ENCODE data around the gene HSD3B1. TPM values are rescaled to one million over a fixed set of nuclear protein-coding genes. Genes with fewer than 3 reads are reported as not detected.

Gene HSD3B1
- total and polyA plus RNA-seq, 10 donors = not detected

- no peaks in the 10 kb centered on the region for H3K36me3 ChIP-seq
- no peak for TF ChIP-seq POLR2AphosphoS5 (IDR thresholded peaks at IDR 0.05)
- no peak for TF ChIP-seq POLR2A (IDR thresholded peaks at IDR 0.05)
- TF ChIP-seq CTCF (IDR thresholded peaks at IDR 0.05 in 8 of 11, conservative IDR thresholded peaks at IDR 0.05 in 3 of 11) = no peak
- H3K27me3 ChIP-seq (replicated peaks in 1 of 7) = no peaks in the 10 kb centered on the region
- no peaks in the 10 kb centered on the region for H3K9me3 ChIP-seq
- H3K4me3 ChIP-seq = no peak overlapping the region
- WGBS, 5 donors = 78 to 91% (median 87%) methylated on average over 7 of the region's 7 CpGs
- DNase-seq = no peak
- H3K27ac ChIP-seq = no peak overlapping the region
- intact Hi-C loops (cut with DNase I; ENCODE audit: low total_unique reads) = no loop called here
- H3K4me1 ChIP-seq = no peaks in the 10 kb centered on the region
These were observed 36.1 kb upstream of the HSD3B1 start for GRCh38 chr1:119470958-119471357.

DNA sequence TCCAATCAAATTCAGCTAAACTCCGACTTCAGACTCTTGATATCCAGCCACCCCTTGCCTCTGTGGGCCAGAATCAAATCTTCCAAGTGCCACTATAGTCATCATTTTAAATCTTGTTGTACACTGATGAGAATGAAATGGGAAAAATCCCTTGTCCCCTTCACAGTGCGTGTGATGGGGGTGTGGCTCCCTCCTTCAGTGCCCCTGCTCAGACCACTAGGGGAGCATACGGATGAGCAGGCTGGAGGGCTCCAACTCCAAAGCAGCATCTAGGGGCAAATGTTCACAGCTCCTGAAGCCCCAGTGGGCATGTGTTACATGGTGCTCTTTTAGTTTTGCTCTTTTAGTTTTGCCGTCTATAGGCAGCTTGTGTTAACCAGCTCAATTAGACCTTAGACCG, 35.4 kb upstream of the HSD3B1 start:
- Histone ChIP-seq H3K27ac (no peak overlapping the region), H3K27me3 (replicated peaks in 1 of 7) (no peaks in the 10 kb centered on the region), H3K9me3 (no peaks in the 10 kb centered on the region), H3K4me1 (no peaks in the 10 kb centered on the region), H3K36me3 (no peaks in the 10 kb centered on the region), H3K4me3 (no peak overlapping the region)
- intact Hi-C loops (cut with DNase I; ENCODE audit: low total_unique reads) = no loop called here
- WGBS, 5 donors = 76 to 94% (median 88%) methylated on average over 5 of the region's 5 CpGs
- TF ChIP-seq CTCF (IDR thresholded peaks at IDR 0.05 in 8 of 11, conservative IDR thresholded peaks at IDR 0.05 in 3 of 11) (no peak), POLR2A (IDR thresholded peaks at IDR 0.05) (no peak), POLR2AphosphoS5 (IDR thresholded peaks at IDR 0.05) (no peak)
- no peak for DNase-seq

GRCh38 chr1:119472080-119472818, 34.8 kb upstream of the HSD3B1 start:
- Histone ChIP-seq H3K36me3 (no peaks in the 10 kb centered on the region), H3K9me3 (no peaks in the 10 kb centered on the region), H3K27me3 (replicated peaks in 1 of 7) (no peaks in the 10 kb centered on the region), H3K27ac (no peak overlapping the region), H3K4me1 (no peaks in the 10 kb centered on the region), H3K4me3 (no peak overlapping the region)
- intact Hi-C loops (cut with DNase I; ENCODE audit: low total_unique reads) = no loop called here
- TF ChIP-seq POLR2AphosphoS5 (IDR thresholded peaks at IDR 0.05) (no peak), CTCF (IDR thresholded peaks at IDR 0.05 in 8 of 11, conservative IDR thresholded peaks at IDR 0.05 in 3 of 11) (no peak), POLR2A (IDR thresholded peaks at IDR 0.05) (no peak)
- DNase-seq = no peak
- WGBS, 5 donors = 36 to 54% (median 47%) methylated on average over 5 of the region's 5 CpGs

GRCh38 chr1:119472819-119473175, 34.2 kb upstream of the HSD3B1 start:
- Histone ChIP-seq H3K9me3 (no peaks in the 10 kb centered on the region), H3K4me1 (no peaks in the 10 kb centered on the region), H3K36me3 (no peaks in the 10 kb centered on the region), H3K4me3 (no peak overlapping the region), H3K27me3 (replicated peaks in 1 of 7) (no peaks in the 10 kb centered on the region), H3K27ac (no peak overlapping the region)
- intact Hi-C loops (cut with DNase I; ENCODE audit: low total_unique reads) = no loop called here
- 60 to 73% (median 67%) methylated on average over 3 of the region's 3 CpGs for WGBS, 5 donors
- DNase-seq = no peak
- TF ChIP-seq POLR2AphosphoS5 (IDR thresholded peaks at IDR 0.05) (no peak), CTCF (IDR thresholded peaks at IDR 0.05 in 8 of 11, conservative IDR thresholded peaks at IDR 0.05 in 3 of 11) (no peak), POLR2A (IDR thresholded peaks at IDR 0.05) (no peak)

All from spleen (tissue), 11 donors.